Karpas-422 (cell line): ENCODE measurements around the gene BACH2. TPM values are rescaled to one million over a fixed set of nuclear protein-coding genes. Genes with fewer than 3 reads are reported as not detected.
"Not testable (repeated sequence)": the region's sequence is repeated elsewhere in the genome, so short reads cannot be mapped to it uniquely, and the experiment has no call there.

ENCODE experiments used
- DNase-seq: peaks from one replicate; pipeline ENCODE4 v3.0.0-alpha.2; 2015
- H2AFZ ChIP-seq: fragments of 200-600 bp; sonication (generic); 2 replicates; pipeline ENCODE4 v1.6.1; 2014; ENCODE audit warnings: antibody characterized with exemption, low read length, mixed read lengths
- H3K27ac ChIP-seq: fragments of 200-600 bp; sonication (generic); 2 replicates; pipeline ENCODE4 v1.5.1; 2014; ENCODE audit warnings: mild to moderate bottlenecking, low read length, moderate library complexity
- H3K27me3 ChIP-seq: fragments of 200-600 bp; sonication (generic); 2 replicates; pipeline ENCODE4 v1.6.1; 2014; ENCODE audit warnings: low read length, mixed read lengths
- H3K36me3 ChIP-seq: fragments of 200-600 bp; sonication (generic); 2 replicates; pipeline ENCODE4 v1.6.1; 2014; ENCODE audit warnings: low read length, mixed read lengths; ENCODE audit not compliant: insufficient read depth
- H3K4me1 ChIP-seq: fragments of 200-600 bp; sonication (generic); 2 replicates; pipeline ENCODE4 v1.6.1; 2014; ENCODE audit warnings: mild to moderate bottlenecking, low read length, mixed read lengths
- H3K4me2 ChIP-seq: fragments of 200-600 bp; sonication (generic); 2 replicates; pipeline ENCODE4 v1.6.1; 2014; ENCODE audit warnings: low read length, low read depth, mild to moderate bottlenecking; ENCODE audit not compliant: poor library complexity, severe bottlenecking
- H3K4me3 ChIP-seq: fragments of 200-600 bp; sonication (generic); 2 replicates; pipeline ENCODE4 v1.5.1; 2014; ENCODE audit warnings: mild to moderate bottlenecking, antibody characterized with exemption, low read length, mixed read lengths
- H3K79me2 ChIP-seq: fragments of 200-600 bp; sonication (generic); 2 replicates; pipeline ENCODE4 v1.6.1; 2014; ENCODE audit warnings: mild to moderate bottlenecking, low read length, mixed read lengths
- H3K9ac ChIP-seq: fragments of 200-600 bp; sonication (generic); 2 replicates; pipeline ENCODE4 v1.6.0; 2014; ENCODE audit warnings: low read length
- H3K9me2 ChIP-seq: fragments of 200-600 bp; sonication (generic), shearing (Covaris generic); replicated peaks from 2 replicates; pipeline ENCODE4 v1.6.0; 2014; ENCODE audit warnings: mild to moderate bottlenecking, low read length, moderate library complexity; ENCODE audit not compliant: insufficient read depth
- H3K9me3 ChIP-seq: fragments of 300-700, 200-600 bp; sonication (generic); 2 replicates; pipeline ENCODE4 v1.6.1; 2014; ENCODE audit warnings: low read length, mixed read lengths
- H4K20me1 ChIP-seq: fragments of 200-600 bp; sonication (generic); 2 replicates; pipeline ENCODE4 v1.6.1; 2014; ENCODE audit warnings: mild to moderate bottlenecking, antibody characterized with exemption, low read length, low read depth; ENCODE audit not compliant: insufficient read depth
- total RNA-seq: library from RNA; depleted of rRNA; stranded (reverse); fragments of >200 nt; shearing (Covaris generic); gene quantifications from 2 replicates; pipeline ENCODE4 v1.2.3, GENCODE V29; 2014; ENCODE audit warnings: low replicate concordance

The BACH2 gene
- total RNA-seq, 1 experiment from 2014 or later: 3.2 TPM

GRCh38 chr6:90218959-90219208, 77.8 kb downstream of the BACH2 start:
- Histone ChIP-seq H3K36me3 (no peaks in the 10 kb centered on the region), H3K4me2 (peak overlapping the region; percentile 48), H3K9me2 (no peaks in the 10 kb centered on the region), H2AFZ (peak overlapping the region; percentile 84; the same call in 1 of the 2 replicates), H3K79me2 (no peaks in the 10 kb centered on the region), H3K27me3 (no peaks in the 10 kb centered on the region), H3K27ac (no peak overlapping the region), H3K9me3 (no peaks in the 10 kb centered on the region), H3K9ac (peak overlapping the region; percentile 39), H3K4me1 (peaks cover 35% of the 10 kb centered on the region), H3K4me3 (peak overlapping the region; percentile 20; the same call in 1 of the 2 replicates), H4K20me1 (no peaks in the 10 kb centered on the region)
- no peak for DNase-seq

- Histone ChIP-seq H3K4me1 (peaks cover 35% of the 10 kb centered on the region), H3K9ac (no peak overlapping the region), H3K27me3 (no peaks in the 10 kb centered on the region), H3K4me2 (peak overlapping the region; percentile 48), H3K36me3 (no peaks in the 10 kb centered on the region), H3K9me2 (no peaks in the 10 kb centered on the region), H3K9me3 (no peaks in the 10 kb centered on the region), H3K27ac (no peak overlapping the region), H2AFZ (no peak overlapping the region), H3K4me3 (0 out of 2 replicates have a peak overlapping the region, but pooled peaks have one; percentile 20), H4K20me1 (no peaks in the 10 kb centered on the region), H3K79me2 (no peaks in the 10 kb centered on the region)
- DNase-seq: no peak
These were observed 79.0 kb downstream of the BACH2 start for GRCh38 chr6:90217506-90218127.

GRCh38 chr6:90216072-90216977, 80.3 kb downstream of the BACH2 start:
- Histone ChIP-seq H3K27me3 (no peaks in the 10 kb centered on the region), H2AFZ (peak overlapping the region; percentile 80; the same call in 1 of the 2 replicates), H3K4me3 (no peak overlapping the region), H3K9me3 (no peaks in the 10 kb centered on the region), H3K9ac (no peak overlapping the region), H3K4me1 (peaks cover 33% of the 10 kb centered on the region), H3K4me2 (peak overlapping the region; percentile 6), H3K27ac (no peak overlapping the region), H3K9me2 (no peaks in the 10 kb centered on the region), H3K36me3 (no peaks in the 10 kb centered on the region), H3K79me2 (no peaks in the 10 kb centered on the region), H4K20me1 (no peaks in the 10 kb centered on the region)
- peak; percentile 50 for DNase-seq

- H3K4me3 ChIP-seq: no peak overlapping the region
- H3K4me2 ChIP-seq: no peak overlapping the region
- no peak overlapping the region for H2AFZ ChIP-seq
- no peak for DNase-seq
- H3K27ac ChIP-seq: no peak overlapping the region
- peaks cover 31% of the 10 kb centered on the region for H3K4me1 ChIP-seq
- no peaks in the 10 kb centered on the region for H3K9me3 ChIP-seq
- no peaks in the 10 kb centered on the region for H3K79me2 ChIP-seq
- no peaks in the 10 kb centered on the region for H4K20me1 ChIP-seq
- no peak overlapping the region for H3K9ac ChIP-seq
- H3K9me2 ChIP-seq: no peaks in the 10 kb centered on the region
- no peaks in the 10 kb centered on the region for H3K36me3 ChIP-seq
- H3K27me3 ChIP-seq: no peaks in the 10 kb centered on the region
These were observed 81.7 kb downstream of the BACH2 start for GRCh38 chr6:90214966-90215365.

GRCh38 chr6:90214461-90214860, 82.2 kb downstream of the BACH2 start:
- Histone ChIP-seq H3K4me1 (peaks cover 31% of the 10 kb centered on the region), H3K9me2 (no peaks in the 10 kb centered on the region), H3K79me2 (no peaks in the 10 kb centered on the region), H4K20me1 (no peaks in the 10 kb centered on the region), H3K9ac (no peak overlapping the region), H3K36me3 (no peaks in the 10 kb centered on the region), H3K4me3 (no peak overlapping the region), H3K27me3 (no peaks in the 10 kb centered on the region), H2AFZ (no peak overlapping the region), H3K4me2 (no peak overlapping the region), H3K9me3 (no peaks in the 10 kb centered on the region), H3K27ac (no peak overlapping the region)
- DNase-seq: no peak

- no peak overlapping the region for H3K9ac ChIP-seq
- no peak overlapping the region for H2AFZ ChIP-seq
- no peaks in the 10 kb centered on the region for H3K9me2 ChIP-seq
- H3K79me2 ChIP-seq: no peaks in the 10 kb centered on the region
- no peak overlapping the region for H3K4me2 ChIP-seq
- peaks cover 13% of the 10 kb centered on the region for H3K4me1 ChIP-seq
- DNase-seq: no peak
- no peak overlapping the region for H3K4me3 ChIP-seq
- no peak overlapping the region for H3K27ac ChIP-seq
- H3K36me3 ChIP-seq: no peaks in the 10 kb centered on the region
- no peaks in the 10 kb centered on the region for H3K9me3 ChIP-seq
- no peaks in the 10 kb centered on the region for H3K27me3 ChIP-seq
- H4K20me1 ChIP-seq: no peaks in the 10 kb centered on the region
These were observed 84.4 kb downstream of the BACH2 start for GRCh38 chr6:90212274-90212673.

- H3K4me1 ChIP-seq: no peaks in the 10 kb centered on the region
- H2AFZ ChIP-seq: no peak overlapping the region
- H3K79me2 ChIP-seq: no peaks in the 10 kb centered on the region
These were observed 87.1 kb downstream of the BACH2 start for GRCh38 chr6:90209527-90209926.

GRCh38 chr6:90208690-90209089, 88.0 kb downstream of the BACH2 start:
- H3K9me2 ChIP-seq, H3K4me2 ChIP-seq, H3K4me1 ChIP-seq, H3K4me3 ChIP-seq, H3K9me3 ChIP-seq, H2AFZ ChIP-seq, H3K27me3 ChIP-seq, H3K79me2 ChIP-seq, H4K20me1 ChIP-seq, H3K36me3 ChIP-seq, H3K27ac ChIP-seq, H3K9ac ChIP-seq, DNase-seq: not testable (repeated sequence)

More at GRCh38 chr6:90209527-90209926, 87.1 kb downstream of the BACH2 start:
- Histone ChIP-seq H4K20me1 (no peaks in the 10 kb centered on the region), H3K36me3 (no peaks in the 10 kb centered on the region), H3K4me3 (no peak overlapping the region), H3K27ac (no peak overlapping the region), H3K9me3 (no peaks in the 10 kb centered on the region), H3K9me2 (no peaks in the 10 kb centered on the region), H3K9ac (no peak overlapping the region), H3K4me2 (no peak overlapping the region), H3K27me3 (no peaks in the 10 kb centered on the region)
- no peak for DNase-seq
